Uterus (tissue), 2 donors: Measurements from ENCODE around the gene FAM227A.

Experiments
- CTCF ChIP-seq, 4 experiments: fragments of 200-600 bp in 2 of 4; fragments of 450-650 bp in 2 of 4; sonication (generic) in 2 of 4; IDR thresholded peaks; one replicate each; pipeline ENCODE4 v1.5.1; 2016 to 2019; ENCODE audit warnings: antibody characterized with exemption in 4 of 4, mild to moderate bottlenecking in 2 of 4, moderate library complexity in 1 of 4
- POLR2A ChIP-seq, 2 donors: fragments of 450-650 bp; IDR thresholded peaks; one replicate each; pipeline ENCODE4 v1.6.1; 2016; ENCODE audit warnings: antibody characterized with exemption in 2 of 2, mild to moderate bottlenecking in 1 of 2, moderate library complexity in 1 of 2

GRCh38 chr22:38599466-38599865, 56.7 kb downstream of the FAM227A start:
- TF ChIP-seq CTCF (IDR thresholded peaks at IDR 0.05) (no peak), POLR2A (IDR thresholded peaks at IDR 0.05) (no peak)
